Neuronal stem cell (in vitro differentiated cells): Measurements from ENCODE around the gene ATP8A1.

Source experiments
- DNase-seq: peaks from one replicate; pipeline ENCODE4 v3.0.0-alpha.2; 2013; ENCODE audit warnings: low spot score
- H2AFZ ChIP-seq: one replicate; pipeline ENCODE4 v1.6.1; 2013; ENCODE audit warnings: mild to moderate bottlenecking, low read length, inconsistent platforms
- H2AK5ac ChIP-seq: 2 replicates; pipeline ENCODE4 v1.6.1; 2013; ENCODE audit warnings: low read depth, mild to moderate bottlenecking, inconsistent platforms, low read length, moderate library complexity, mixed read lengths
- H2BK120ac ChIP-seq: 2 replicates; pipeline ENCODE4 v1.6.1; 2013; ENCODE audit warnings: low read depth, mild to moderate bottlenecking, inconsistent platforms, low read length, moderate library complexity, mixed read lengths
- H2BK12ac ChIP-seq: one replicate; pipeline ENCODE4 v1.6.1; 2013; ENCODE audit warnings: low read length, inconsistent platforms
- H2BK15ac ChIP-seq: 2 replicates; pipeline ENCODE4 v1.6.1; 2013; ENCODE audit warnings: mild to moderate bottlenecking, low read length, inconsistent platforms, mixed read lengths
- H2BK5ac ChIP-seq: one replicate; pipeline ENCODE4 v1.6.1; 2013; ENCODE audit warnings: inconsistent platforms, mild to moderate bottlenecking, low read length, moderate library complexity
- H3K14ac ChIP-seq: one replicate; pipeline ENCODE4 v1.6.1; 2013; ENCODE audit warnings: low read length, inconsistent platforms
- H3K18ac ChIP-seq: 2 replicates; pipeline ENCODE4 v1.6.1; 2013; ENCODE audit warnings: low read length, inconsistent platforms
- H3K23ac ChIP-seq: 2 replicates; pipeline ENCODE4 v1.6.1; 2013; ENCODE audit warnings: low read depth, mild to moderate bottlenecking, mixed read lengths, low read length, inconsistent platforms; ENCODE audit not compliant: poor library complexity
- H3K27ac ChIP-seq: replicated peaks from 3 replicates; pipeline ENCODE4 v1.5.1; 2013; ENCODE audit warnings: low read length, inconsistent platforms
- H3K27me3 ChIP-seq, 3 experiments: 2 replicates each; pipeline ENCODE4 v1.6.1; 2013; ENCODE audit warnings: low read length in 3 of 3, mild to moderate bottlenecking in 2 of 3, inconsistent platforms in 1 of 3, low read depth in 1 of 3, mixed read lengths in 1 of 3, moderate library complexity in 1 of 3; ENCODE audit not compliant: control insufficient read depth in 3 of 3, insufficient read depth in 3 of 3
- H3K36me3 ChIP-seq, 2 donors: replicated peaks in 1 of 2; 2 replicates each; pipeline ENCODE4 v1.6.1; 2013; ENCODE audit warnings: low read length in 2 of 2; ENCODE audit not compliant: control insufficient read depth in 2 of 2, insufficient read depth in 2 of 2
- H3K4ac ChIP-seq: 2 replicates; pipeline ENCODE4 v1.6.1; 2013; ENCODE audit warnings: inconsistent platforms, mild to moderate bottlenecking, low read length, moderate library complexity
- H3K4me1 ChIP-seq, 2 donors: 1 replicate in 1 of 2; 2 replicates in 1 of 2; pipeline ENCODE4 v1.6.1; 2013; ENCODE audit warnings: low read length in 2 of 2, low read depth in 1 of 2; ENCODE audit not compliant: control insufficient read depth in 2 of 2, insufficient read depth in 1 of 2
- H3K4me2 ChIP-seq: one replicate; pipeline ENCODE4 v1.6.1; 2013; ENCODE audit warnings: mild to moderate bottlenecking, low read length, inconsistent platforms; ENCODE audit not compliant: insufficient read depth, poor library complexity, severe bottlenecking
- H3K4me3 ChIP-seq, 2 donors: 2 replicates each; pipeline ENCODE4 v1.5.1; 2013; ENCODE audit warnings: low read length in 2 of 2, mild to moderate bottlenecking in 2 of 2, inconsistent platforms in 1 of 2, moderate library complexity in 1 of 2
- H3K79me1 ChIP-seq: one replicate; pipeline ENCODE4 v1.6.1; 2013; ENCODE audit warnings: low read depth, mild to moderate bottlenecking, inconsistent platforms, low read length, moderate library complexity
- H3K9ac ChIP-seq: one replicate; pipeline ENCODE4 v1.6.1; 2013; ENCODE audit warnings: mild to moderate bottlenecking, low read depth, low read length, inconsistent platforms; ENCODE audit not compliant: poor library complexity
- H3K9me3 ChIP-seq, 2 donors: replicated peaks in 1 of 2; 2 replicates each; pipeline versions ENCODE3 to v1.6.1; 2013; ENCODE audit warnings: low read length in 2 of 2, mild to moderate bottlenecking in 2 of 2, inconsistent platforms in 1 of 2, low read depth in 1 of 2, mixed read lengths in 1 of 2, moderate library complexity in 1 of 2; ENCODE audit not compliant: control insufficient read depth in 2 of 2, insufficient read depth in 1 of 2
- H4K8ac ChIP-seq: one replicate; pipeline ENCODE4 v1.6.1; 2013; ENCODE audit warnings: low read depth, mild to moderate bottlenecking, inconsistent platforms, low read length, moderate library complexity
- H4K91ac ChIP-seq: one replicate; pipeline ENCODE4 v1.6.1; 2013; ENCODE audit warnings: low read length, low read depth, mild to moderate bottlenecking, inconsistent platforms; ENCODE audit not compliant: poor library complexity
- WGBS, 2 donors: extraction: QIAGEN DNeasy Blood & Tissue Kit; methylation state at CpG; one replicate each; pipeline ENCODE4 v1.1.7; 2013; ENCODE audit warnings: missing lambda C conversion rate in 2 of 2, mixed read lengths in 1 of 2; ENCODE audit not compliant: insufficient read length in 2 of 2, insufficient replicate concordance in 1 of 2; ENCODE audit errors: extremely low coverage in 2 of 2; 5-methylcytosine and 5-hydroxymethylcytosine counted together

Gene ATP8A1

DNA sequence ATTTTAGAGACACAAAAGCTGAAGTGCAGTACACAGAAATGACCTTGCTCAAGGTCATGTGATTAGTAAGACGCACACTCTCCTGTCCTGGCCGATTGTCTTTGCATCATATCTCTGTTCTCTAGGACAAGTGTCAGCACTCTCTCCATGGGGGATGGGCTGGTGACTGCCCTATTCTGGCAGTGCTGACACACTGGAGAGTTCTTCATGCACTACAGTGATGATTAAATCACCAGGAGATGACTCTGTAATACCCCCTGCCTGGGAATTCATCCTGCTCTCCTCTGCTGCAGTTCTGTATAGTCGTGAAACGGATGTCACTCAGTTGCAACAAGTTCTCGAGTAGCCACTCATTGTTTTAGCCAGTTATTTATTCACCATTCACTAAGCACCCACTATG, 264.9 kb downstream of the ATP8A1 start:
- no peaks in the 10 kb centered on the region for H3K9me3 ChIP-seq
- no peak overlapping the region for H2BK15ac ChIP-seq
- DNase-seq = no peak
- no peak overlapping the region for H3K14ac ChIP-seq
- no peak overlapping the region for H3K4me2 ChIP-seq
- no peak overlapping the region for H2BK120ac ChIP-seq
- H3K4me3 ChIP-seq = no peak overlapping the region
- no peak overlapping the region for H3K23ac ChIP-seq
- H2BK12ac ChIP-seq = no peak overlapping the region
- H2AFZ ChIP-seq = no peak overlapping the region
- H3K9ac ChIP-seq = no peak overlapping the region
- no peak overlapping the region for H3K18ac ChIP-seq
- no peaks in the 10 kb centered on the region for H3K79me1 ChIP-seq
- WGBS, 2 donors = no CpG with 5 or more reads among the region's 5 CpGs
- H3K27ac ChIP-seq = no peak overlapping the region
- no peak overlapping the region for H2AK5ac ChIP-seq
- no peak overlapping the region for H4K91ac ChIP-seq
- peaks cover 3 to 36% (median 17%) of the 10 kb centered on the region in 3 experiments for H3K27me3 ChIP-seq
- no peak overlapping the region for H4K8ac ChIP-seq
- peaks cover 0 to 6% of the 10 kb centered on the region in 2 donors for H3K4me1 ChIP-seq
- no peak overlapping the region for H2BK5ac ChIP-seq
- no peaks in the 10 kb centered on the region for H3K36me3 ChIP-seq
- no peak overlapping the region for H3K4ac ChIP-seq

DNA sequence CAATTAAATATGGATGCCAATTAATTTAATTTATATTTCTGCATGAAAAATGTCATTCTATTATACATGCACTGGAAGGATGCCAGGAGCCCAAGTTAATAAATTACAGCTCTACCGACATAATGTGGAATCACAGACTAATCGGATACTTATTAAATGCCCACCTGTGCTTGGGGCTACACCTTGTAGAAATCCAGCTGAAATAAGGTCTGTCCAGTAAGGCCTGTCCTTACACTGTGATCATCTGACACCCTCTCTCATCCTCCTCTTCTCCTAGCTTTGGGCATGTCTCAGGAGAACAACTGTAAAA, 265.6 kb downstream of the ATP8A1 start:
- no peak overlapping the region for H2AFZ ChIP-seq
- H3K18ac ChIP-seq = no peak overlapping the region
- no peak overlapping the region for H2BK12ac ChIP-seq
- H3K4me3 ChIP-seq = no peak overlapping the region
- no peaks in the 10 kb centered on the region for H3K4me1 ChIP-seq
- H2BK5ac ChIP-seq = no peak overlapping the region
- no peaks in the 10 kb centered on the region for H3K36me3 ChIP-seq
- peaks cover 0 to 29% (median 10%) of the 10 kb centered on the region in 3 experiments for H3K27me3 ChIP-seq
- H3K79me1 ChIP-seq = no peaks in the 10 kb centered on the region
- H3K9me3 ChIP-seq = no peaks in the 10 kb centered on the region
- H4K8ac ChIP-seq = no peak overlapping the region
- no peak overlapping the region for H3K4ac ChIP-seq
- no peak overlapping the region for H2BK120ac ChIP-seq
- H2AK5ac ChIP-seq = no peak overlapping the region
- no peak overlapping the region for H2BK15ac ChIP-seq
- DNase-seq = no peak
- H3K9ac ChIP-seq = no peak overlapping the region
- WGBS, 2 donors = no CpG with 5 or more reads among the region's 2 CpGs
- no peak overlapping the region for H4K91ac ChIP-seq
- H3K4me2 ChIP-seq = no peak overlapping the region
- H3K27ac ChIP-seq = no peak overlapping the region
- H3K14ac ChIP-seq = no peak overlapping the region
- no peak overlapping the region for H3K23ac ChIP-seq

DNA sequence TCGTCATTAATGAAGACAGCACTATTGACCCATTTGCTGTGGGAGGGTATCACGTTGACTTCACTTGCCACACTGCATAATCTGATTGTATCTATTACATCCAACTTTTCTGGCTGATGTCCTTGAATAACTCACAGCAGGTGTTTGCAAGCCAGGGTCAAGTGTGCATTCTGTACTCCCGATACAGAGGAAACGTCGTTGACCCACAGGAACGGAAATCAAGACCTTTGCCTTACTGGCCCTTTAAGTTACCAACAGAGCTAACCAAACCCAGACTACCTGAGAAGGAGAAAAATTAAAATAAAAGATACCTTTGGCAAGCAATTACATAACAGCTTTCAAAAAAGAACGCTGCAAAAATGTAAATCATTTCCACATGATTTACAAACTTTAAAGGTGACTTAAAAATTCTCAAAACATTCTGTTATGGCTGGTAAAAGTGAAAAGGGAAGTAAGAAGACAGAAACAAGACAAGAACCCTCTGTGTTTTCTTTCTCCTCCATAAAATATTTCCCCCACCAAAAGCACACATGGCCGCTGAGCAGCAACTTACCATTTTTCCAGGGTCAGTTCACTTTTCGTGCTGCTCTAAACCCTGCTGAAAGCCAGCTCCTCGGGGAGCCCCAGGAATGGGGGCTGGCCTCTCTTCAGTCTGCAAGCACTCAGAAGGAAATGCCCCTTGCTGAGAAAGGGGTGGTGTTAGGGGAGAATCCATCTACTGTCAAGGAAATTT, 266.1 kb downstream of the ATP8A1 start:
- WGBS, 2 donors = no CpG with 5 or more reads among the region's 10 CpGs
- Histone ChIP-seq H3K18ac (no peak overlapping the region), H4K8ac (no peak overlapping the region), H2BK15ac (no peak overlapping the region), H4K91ac (no peak overlapping the region), H3K27me3 (peaks cover 0 to 24% (median 8%) of the 10 kb centered on the region in 3 experiments), H3K4me1 (no peaks in the 10 kb centered on the region), H3K27ac (no peak overlapping the region), H3K4me2 (no peak overlapping the region), H3K36me3 (no peaks in the 10 kb centered on the region), H2BK120ac (no peak overlapping the region), H3K9ac (no peak overlapping the region), H3K4ac (no peak overlapping the region), H2BK5ac (no peak overlapping the region), H2AFZ (no peak overlapping the region), H3K9me3 (no peaks in the 10 kb centered on the region), H2BK12ac (no peak overlapping the region), H3K4me3 (no peak overlapping the region), H3K23ac (no peak overlapping the region), H3K14ac (no peak overlapping the region), H2AK5ac (no peak overlapping the region), H3K79me1 (no peaks in the 10 kb centered on the region)
- DNase-seq = no peak

DNA sequence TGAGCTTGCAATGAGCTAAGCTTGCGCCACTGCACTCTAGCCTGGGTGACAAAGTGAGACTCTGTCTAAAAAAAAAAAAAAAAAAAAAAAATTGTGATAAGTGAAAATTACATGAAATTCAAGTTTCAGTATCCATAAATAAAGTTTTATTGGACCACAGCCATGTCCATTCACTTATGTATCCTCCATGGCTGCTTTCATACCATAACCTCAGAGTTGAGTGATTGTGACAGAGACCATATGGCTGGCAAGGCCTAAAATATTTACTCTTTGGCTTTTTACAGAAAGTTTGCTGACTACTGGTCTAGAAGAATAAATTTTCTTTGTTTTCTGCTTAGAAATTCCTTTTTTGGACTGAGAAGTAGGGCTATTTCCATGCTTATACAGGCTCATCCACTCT, 271.4 kb downstream of the ATP8A1 start:
- Histone ChIP-seq H3K79me1 (no peaks in the 10 kb centered on the region), H3K18ac (no peak overlapping the region), H2AK5ac (no peak overlapping the region), H3K4me3 (no peak overlapping the region), H2BK120ac (no peak overlapping the region), H3K27ac (no peak overlapping the region), H3K27me3 (no peaks in the 10 kb centered on the region), H4K91ac (no peak overlapping the region), H2BK5ac (no peak overlapping the region), H2BK15ac (no peak overlapping the region), H3K9me3 (no peaks in the 10 kb centered on the region), H4K8ac (no peak overlapping the region), H2BK12ac (no peak overlapping the region), H3K14ac (no peak overlapping the region), H3K36me3 (no peaks in the 10 kb centered on the region), H3K9ac (no peak overlapping the region), H3K4me2 (no peak overlapping the region), H3K4me1 (no peaks in the 10 kb centered on the region), H3K4ac (no peak overlapping the region), H2AFZ (no peak overlapping the region), H3K23ac (no peak overlapping the region)
- no CpG with 5 or more reads among the region's 1 CpG for WGBS, 2 donors
- DNase-seq = no peak
